H1 (cell line): ENCODE results near the gene GSG1L2. TPM values are rescaled to one million over a fixed set of nuclear protein-coding genes. Genes with fewer than 3 reads are reported as not detected.

Experiments used
- CTCF ChIA-PET: fragments of 300-600 bp; sonication (Branson Sonifier 250); formaldehyde crosslinking; loops from one replicate; lab custom pipeline; 2021; ENCODE audit not compliant: partially characterized antibody; lab: Charles Lee
- POLR2A ChIA-PET: fragments of 300-600 bp; sonication (Branson Sonifier 250); formaldehyde crosslinking; loops from one replicate; lab custom pipeline; 2021; ENCODE audit warnings: inconsistent platforms; ENCODE audit not compliant: partially characterized antibody; lab: Charles Lee
- DNase-seq, 2 experiments: peaks; one replicate each; pipeline versions ENCODE4 v3.0.0 to v3.0.0-alpha.2; 2010 to 2022; ENCODE audit warnings: low spot score in 2 of 2, low read depth in 1 of 2, mixed read lengths in 1 of 2
- FAIRE-seq: peaks from 2 replicates; lab custom pipeline; 2011; peaks lifted over from hg19 to GRCh38; lab: Jason Lieb, UNC
- H2AFZ ChIP-seq: 2 replicates; pipeline ENCODE4 v1.8.1; 2012; ENCODE audit warnings: low read length, inconsistent platforms
- H2AK5ac ChIP-seq: 2 replicates; pipeline ENCODE4 v1.6.1; 2013; ENCODE audit warnings: low read depth, low read length
- H2BK120ac ChIP-seq: replicated peaks from 2 replicates; pipeline ENCODE3; 2013; ENCODE audit warnings: low read depth, low read length, inconsistent platforms
- H2BK12ac ChIP-seq: 2 replicates; pipeline ENCODE4 v1.6.1; 2013; ENCODE audit warnings: low read depth, low read length
- H2BK15ac ChIP-seq: 2 replicates; pipeline ENCODE4 v1.6.1; 2013; ENCODE audit warnings: low read length
- H2BK20ac ChIP-seq: 2 replicates; pipeline ENCODE4 v1.6.1; 2013; ENCODE audit warnings: low read length
- H2BK5ac ChIP-seq: 2 replicates; pipeline ENCODE4 v1.6.1; 2013; ENCODE audit warnings: low read depth, low read length
- H3K14ac ChIP-seq: 2 replicates; pipeline ENCODE4 v1.6.1; 2013; ENCODE audit warnings: inconsistent platforms; ENCODE audit not compliant: insufficient read length
- H3K18ac ChIP-seq: 2 replicates; pipeline ENCODE4 v1.6.1; 2013; ENCODE audit warnings: low read length; ENCODE audit errors: extremely low read depth
- H3K23ac ChIP-seq: 2 replicates; pipeline ENCODE4 v1.6.1; 2013; ENCODE audit warnings: inconsistent platforms; ENCODE audit not compliant: insufficient read length
- H3K23me2 ChIP-seq: 2 replicates; pipeline ENCODE4 v1.6.1; 2013; ENCODE audit warnings: low read depth, low read length
- H3K27ac ChIP-seq: 2 replicates; pipeline ENCODE4 v1.6.1; 2011; ENCODE audit warnings: low read depth, low read length, inconsistent platforms
- H3K27me3 ChIP-seq, 4 experiments: replicated peaks in 1 of 4; 1 replicate in 1 of 4; 2 replicates in 3 of 4; pipeline versions ENCODE4 v1.6.1 to v1.8.1; 2011 to 2013; ENCODE audit warnings: low read length in 3 of 4, mild to moderate bottlenecking in 3 of 4, inconsistent platforms in 2 of 4, mixed read lengths in 2 of 4, moderate library complexity in 1 of 4; ENCODE audit not compliant: control insufficient read depth in 3 of 4, insufficient read depth in 3 of 4; ENCODE audit errors: extremely low read depth in 1 of 4
- H3K36me3 ChIP-seq, 4 experiments: 2 replicates each; pipeline versions ENCODE4 v1.6.1 to v1.8.1; 2011 to 2013; ENCODE audit warnings: mild to moderate bottlenecking in 4 of 4, low read length in 3 of 4, moderate library complexity in 2 of 4, control low read depth in 1 of 4, inconsistent platforms in 1 of 4; ENCODE audit not compliant: insufficient read depth in 4 of 4, control insufficient read depth in 2 of 4
- H3K4ac ChIP-seq: replicated peaks from 2 replicates; pipeline ENCODE3; 2013; ENCODE audit warnings: low read length, low read depth, mixed read lengths, inconsistent platforms; ENCODE audit not compliant: insufficient read length
- H3K4me1 ChIP-seq, 4 experiments: replicated peaks in 1 of 4; 1 replicate in 1 of 4; 2 replicates in 3 of 4; pipeline versions ENCODE4 v1.6.1 to v1.8.1; 2011 to 2013; ENCODE audit warnings: low read length in 3 of 4, inconsistent platforms in 2 of 4, mixed read lengths in 1 of 4; ENCODE audit not compliant: insufficient read depth in 4 of 4, control insufficient read depth in 3 of 4
- H3K4me2 ChIP-seq, 2 experiments: 2 replicates each; pipeline versions ENCODE4 v1.6.1 to v1.8.1; 2011 to 2013; ENCODE audit warnings: low read depth in 2 of 2, low read length in 2 of 2, control low read depth in 1 of 2, inconsistent platforms in 1 of 2, mild to moderate bottlenecking in 1 of 2; ENCODE audit not compliant: insufficient read depth in 1 of 2
- H3K4me3 ChIP-seq, 4 experiments: fragments of 200-600, 300-600 bp in 1 of 4; sonication (generic), shearing (Covaris generic), sonication (Bioruptor Twin) in 1 of 4; 2 replicates each; pipeline versions ENCODE4 v1.5.1 to v1.8.1; 2011 to 2016; ENCODE audit warnings: low read length in 4 of 4, low read depth in 3 of 4, control low read depth in 2 of 4, inconsistent platforms in 2 of 4, mild to moderate bottlenecking in 2 of 4, mixed read lengths in 1 of 4, moderate library complexity in 1 of 4; ENCODE audit not compliant: insufficient read depth in 2 of 4; ENCODE audit errors: extremely low read depth in 1 of 4
- H3K56ac ChIP-seq: replicated peaks from 2 replicates; pipeline ENCODE3; 2013; ENCODE audit warnings: low read depth, mild to moderate bottlenecking, mixed read lengths, low read length, inconsistent platforms; ENCODE audit not compliant: insufficient read length
- H3K79me1 ChIP-seq: 2 replicates; pipeline ENCODE4 v1.6.1; 2013; ENCODE audit warnings: low read depth, low read length, control low read depth
- H3K79me2 ChIP-seq, 2 experiments: 2 replicates each; pipeline versions ENCODE4 v1.6.1 to v1.8.1; 2012 to 2013; ENCODE audit warnings: low read length in 2 of 2, mild to moderate bottlenecking in 2 of 2, inconsistent platforms in 1 of 2; ENCODE audit not compliant: insufficient read depth in 2 of 2, control insufficient read depth in 1 of 2
- H3K9ac ChIP-seq, 4 experiments: replicated peaks in 1 of 4; 1 replicate in 1 of 4; 2 replicates in 3 of 4; pipeline versions ENCODE4 v1.6.1 to v1.8.1; 2011 to 2013; ENCODE audit warnings: low read depth in 3 of 4, low read length in 3 of 4, control low read depth in 2 of 4, mild to moderate bottlenecking in 2 of 4, moderate library complexity in 2 of 4, inconsistent platforms in 1 of 4; ENCODE audit errors: extremely low read depth in 1 of 4
- H3K9me3 ChIP-seq, 2 experiments: 2 replicates each; pipeline versions ENCODE4 v1.6.1 to v1.8.1; 2012 to 2013; ENCODE audit warnings: mild to moderate bottlenecking in 2 of 2, moderate library complexity in 2 of 2, control low read depth in 1 of 2, inconsistent platforms in 1 of 2, low read depth in 1 of 2, low read length in 1 of 2, mixed read lengths in 1 of 2; ENCODE audit not compliant: insufficient read depth in 2 of 2
- H4K20me1 ChIP-seq, 2 experiments: replicated peaks in 1 of 2; 2 replicates each; pipeline versions ENCODE3 to v1.8.1; 2011 to 2013; ENCODE audit warnings: inconsistent platforms in 2 of 2, low read length in 2 of 2, mild to moderate bottlenecking in 1 of 2; ENCODE audit not compliant: insufficient read depth in 2 of 2, control insufficient read depth in 1 of 2
- H4K5ac ChIP-seq: 2 replicates; pipeline ENCODE4 v1.6.1; 2013; ENCODE audit warnings: low read length, low read depth, mixed read lengths, inconsistent platforms; ENCODE audit not compliant: insufficient read length
- H4K8ac ChIP-seq: 2 replicates; pipeline ENCODE4 v1.8.0; 2013; ENCODE audit warnings: mild to moderate bottlenecking, moderate library complexity, low read length, inconsistent platforms; ENCODE audit not compliant: insufficient read depth; ENCODE audit errors: extremely low read depth
- H4K91ac ChIP-seq: replicated peaks from 2 replicates; pipeline ENCODE3; 2013; ENCODE audit warnings: low read length, mixed read lengths, inconsistent platforms; ENCODE audit not compliant: insufficient read length
- CREB1 ChIP-seq: IDR thresholded peaks from 2 replicates; pipeline ENCODE4 v1.6.1; 2012; ENCODE audit warnings: inconsistent platforms
- GABPA ChIP-seq: IDR thresholded peaks from 2 replicates; pipeline ENCODE4 v1.6.1; 2011; ENCODE audit warnings: mild to moderate bottlenecking, low read length, moderate library complexity, borderline replicate concordance; ENCODE audit not compliant: insufficient read depth
- KDM4A ChIP-seq: IDR thresholded peaks from one replicate; pipeline ENCODE4 v1.7.1; 2012; ENCODE audit warnings: low read depth, mild to moderate bottlenecking, moderate library complexity, low read length, inconsistent platforms; ENCODE audit not compliant: severe bottlenecking
- SAP30 ChIP-seq: fragments of 300-600 bp; sonication (generic); IDR thresholded peaks from 2 replicates; pipeline ENCODE4 v1.7.1; 2012; ENCODE audit warnings: low read length, moderate library complexity, mild to moderate bottlenecking, inconsistent platforms; ENCODE audit not compliant: insufficient read depth, insufficient replicate concordance
- SIN3A ChIP-seq, 2 experiments: IDR thresholded peaks in 1 of 2; conservative IDR thresholded peaks in 1 of 2; 2 replicates each; pipeline ENCODE4 v1.6.1; 2011 to 2012; ENCODE audit warnings: low read length in 2 of 2, improper control_type of control experiment in 1 of 2, low read depth in 1 of 2, mild to moderate bottlenecking in 1 of 2
- SP1 ChIP-seq: IDR thresholded peaks from 2 replicates; pipeline ENCODE4 v1.6.1; 2011; ENCODE audit warnings: low read depth, low read length
- TAF7 ChIP-seq: optimal IDR thresholded peaks from 2 replicates; pipeline ENCODE3; 2011; ENCODE audit warnings: low read depth, mild to moderate bottlenecking, inconsistent platforms, low read length, moderate library complexity, borderline replicate concordance
- TEAD4 ChIP-seq: IDR thresholded peaks from 2 replicates; pipeline ENCODE4 v1.6.1; 2012; ENCODE audit warnings: low read depth, low read length, inconsistent platforms, mixed read lengths
- WGBS, 2 experiments: shearing (Covaris generic) in 1 of 2; methylation state at CpG; one replicate each; pipeline versions ENCODE4 v1.1.6 to v1.1.7; 2013 to 2015; ENCODE audit warnings: low lambda C conversion rate in 2 of 2, mixed read lengths in 2 of 2, inconsistent platforms in 1 of 2, low coverage in 1 of 2, missing lambda C conversion rate in 1 of 2; ENCODE audit not compliant: insufficient replicate concordance in 2 of 2, insufficient coverage in 1 of 2, insufficient read length in 1 of 2; ENCODE audit errors: extremely low coverage in 1 of 2, missing lambda C conversion rate in 1 of 2; 5-methylcytosine and 5-hydroxymethylcytosine counted together
- polyA plus RNA-seq, 7 experiments: library from polyadenylated mRNA; depleted of rRNA in 3 of 7; stranded (reverse) in 5 of 7; unstranded in 2 of 7; fragments of >200 nt in 5 of 7; fragments of 200-250 nt in 2 of 7; gene quantifications; 1 replicate in 5 of 7; 2 replicates in 1 of 7; 4 replicates in 1 of 7; pipeline versions ENCODE4 v1.2.1 to v1.2.3, GENCODE V29; 2011 to 2013; ENCODE audit warnings: missing spikeins in 2 of 7, mixed read lengths in 2 of 7
- total RNA-seq: library from RNA; stranded (reverse); fragmentation: NEBNext Ultra II Directional; extraction: Animal tissue kit (Norgen Biotek cat#: 25700); gene quantifications from 2 replicates; pipeline ENCODE4 v1.2.1, GENCODE V29; 2021
- TF ChIP-seq, protein P1 (sequence below): IDR thresholded peaks from 2 replicates; pipeline ENCODE4 v1.6.1; 2012; ENCODE audit warnings: inconsistent platforms

Gene GSG1L2
- total and polyA plus RNA-seq, 2 of the 8 experiments (the other 6 are each of a cell fraction or from before 2014, with no cell fraction given), result not detected

DNA sequence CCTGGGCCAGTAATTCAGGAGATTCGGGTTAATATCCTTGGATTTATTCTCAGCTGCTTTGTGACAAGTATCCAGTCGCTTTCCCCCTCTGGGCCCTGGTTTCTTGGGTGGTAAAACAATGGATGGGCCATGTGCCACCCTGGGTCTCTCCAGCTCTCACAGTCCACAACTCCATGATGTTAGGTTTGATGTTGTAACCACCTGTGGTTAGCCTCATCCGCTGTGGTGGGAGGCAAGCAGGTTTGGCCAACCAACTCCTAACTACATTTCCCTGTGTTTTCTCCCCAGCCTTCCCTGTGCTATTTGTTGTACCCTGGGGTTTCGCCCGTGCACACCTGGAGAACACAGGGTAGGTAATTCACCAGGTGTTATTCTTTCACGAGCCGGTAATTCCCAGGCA, 39.0 kb upstream of the GSG1L2 start:
- Histone ChIP-seq H3K36me3 (no peaks in the 10 kb centered on the region), H3K79me2 (no peaks in the 10 kb centered on the region), H3K4ac (no peak overlapping the region), H3K79me1 (no peaks in the 10 kb centered on the region), H2BK12ac (no peak overlapping the region), H2BK120ac (no peak overlapping the region), H3K9ac (no peak overlapping the region), H2BK15ac (no peak overlapping the region), H3K9me3 (peaks cover 0 to 5% of the 10 kb centered on the region in 2 experiments; a peak in 1 of 4 replicates), H3K27me3 (no peaks in the 10 kb centered on the region), H3K23ac (no peak overlapping the region), H4K5ac (no peak overlapping the region), H4K8ac (no peak overlapping the region), H2AFZ (no peak overlapping the region), H3K4me3 (no peak overlapping the region), H3K56ac (no peak overlapping the region), H2AK5ac (no peak overlapping the region), H3K27ac (no peak overlapping the region), H4K91ac (no peak overlapping the region), H2BK5ac (no peak overlapping the region), H3K4me1 (no peaks in the 10 kb centered on the region), H3K4me2 (no peak overlapping the region), H2BK20ac (no peak overlapping the region), H3K23me2 (no peaks in the 10 kb centered on the region), H4K20me1 (no peaks in the 10 kb centered on the region), H3K14ac (no peak overlapping the region), H3K18ac (no peak overlapping the region)
- 88% methylated on average over 6 of the region's 7 CpGs; no CpG with 5 or more reads in 1 of the 2 experiments for WGBS, 2 experiments
- FAIRE-seq (no peak), DNase-seq (no peak)
- ChIA-PET CTCF (interaction anchor here (1.1 to 1.4 kb wide), 2 partner anchors 28 to 29 kb away, joined by 3 to 6 read pairs; no protein-coding TSS in a partner anchor), POLR2A (no interaction called here)
- no peak for TF ChIP-seq CREB1
- TF ChIP-seq SP1, result no peak
- TF ChIP-seq KDM4A, result no peak
- TF ChIP-seq GABPA, result no peak
- TF ChIP-seq SAP30, result no peak
- TF ChIP-seq SIN3A (conservative IDR thresholded peaks at IDR 0.05 in 1 of 2, IDR thresholded peaks at IDR 0.05 in 1 of 2; ENCODE audit: low read depth in 1 of 2, low read length in 2 of 2), result no peak
- no peak for TF ChIP-seq TEAD4
- no peak for TF ChIP-seq TAF7
- TF ChIP-seq, protein P1, sequence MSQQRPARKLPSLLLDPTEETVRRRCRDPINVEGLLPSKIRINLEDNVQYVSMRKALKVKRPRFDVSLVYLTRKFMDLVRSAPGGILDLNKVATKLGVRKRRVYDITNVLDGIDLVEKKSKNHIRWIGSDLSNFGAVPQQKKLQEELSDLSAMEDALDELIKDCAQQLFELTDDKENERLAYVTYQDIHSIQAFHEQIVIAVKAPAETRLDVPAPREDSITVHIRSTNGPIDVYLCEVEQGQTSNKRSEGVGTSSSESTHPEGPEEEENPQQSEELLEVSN, result no peak
